Measurements from ENCODE around the gene ATP2C2. TPM values are rescaled to one million over a fixed set of nuclear protein-coding genes. Genes with fewer than 3 reads are reported as not detected.

Gene ATP2C2
- total and polyA plus RNA-seq, 2 donors (not counting 1 experiment from before 2014, with no cell fraction given): not detected

GRCh38 chr16:84458606-84459532, 90.5 kb downstream of the ATP2C2 start:
- intact Hi-C loops (cut with micrococcal nuclease): no loop called here
- Mint-ChIP-seq H3K4me1 (no peaks in the 10 kb centered on the region), H3K27ac (no peak overlapping the region), H3K9me3 (ENCODE audit: insufficient read depth) (no peaks in the 10 kb centered on the region), H3K27me3 (no peaks in the 10 kb centered on the region), H3K4me3 (no peak overlapping the region)
- Histone ChIP-seq H2AFZ (ENCODE audit: insufficient read depth, low read depth, low read length, poor library complexity, severe bottlenecking) (no peak overlapping the region), H3K36me3 (replicated peaks in 1 of 2; ENCODE audit: control extremely low read depth in 1 of 2, control insufficient read depth in 1 of 2, extremely low read depth in 1 of 2, insufficient read depth in 2 of 2, low read length in 1 of 2) (no peaks in the 10 kb centered on the region), H4K20me1 (ENCODE audit: control insufficient read depth, insufficient read depth, low read length, poor library complexity, severe bottlenecking) (no peaks in the 10 kb centered on the region), H3K27me3 (replicated peaks in 1 of 4; ENCODE audit: control extremely low read depth in 1 of 4, control insufficient read depth in 3 of 4, insufficient read depth in 4 of 4, low read length in 3 of 4) (no peaks in the 10 kb centered on the region), H3K79me2 (ENCODE audit: control insufficient read depth, insufficient read depth, low read length) (no peaks in the 10 kb centered on the region), H3K9ac (ENCODE audit: low read length) (no peak overlapping the region), H3K4me3 (ENCODE audit: control extremely low read depth in 1 of 5, extremely low read depth in 1 of 5, insufficient read depth in 1 of 5, low read depth in 2 of 5, low read length in 4 of 5) (no peak overlapping the region), H3K27ac (ENCODE audit: low read length in 2 of 2) (no peak overlapping the region), H3K4me1 (ENCODE audit: control insufficient read depth in 2 of 2, insufficient read depth in 2 of 2, low read length in 2 of 2) (no peaks in the 10 kb centered on the region), H3K9me3 (ENCODE audit: control extremely low read depth in 1 of 3, control insufficient read depth in 2 of 3, insufficient read depth in 1 of 3, low read length in 2 of 3) (peaks cover 0 to 6% (median 0%) of the 10 kb centered on the region in 3 donors), H3K4me2 (replicated peaks; ENCODE audit: low read depth, low read length, poor library complexity, severe bottlenecking) (no peak overlapping the region)
- DNase-seq (no peak), ATAC-seq (ENCODE audit: low read depth) (no peak)
- 96% methylated on average over 34 of the region's 38 CpGs for WGBS (ENCODE audit: insufficient coverage)
- no peak for TF ChIP-seq EZH2 (IDR thresholded peaks at IDR 0.05; ENCODE audit: borderline replicate concordance, insufficient read depth, low read depth, low read length, poor library complexity, severe bottlenecking)
- TF ChIP-seq CTCF (IDR thresholded peaks at IDR 0.05): no peak
- ChIA-PET POLR2A (no interaction called here), CTCF (no interaction called here)

- Mint-ChIP-seq H3K27me3 (no peaks in the 10 kb centered on the region), H3K9me3 (ENCODE audit: insufficient read depth) (no peaks in the 10 kb centered on the region), H3K4me3 (no peak overlapping the region), H3K4me1 (no peaks in the 10 kb centered on the region), H3K27ac (no peak overlapping the region)
- intact Hi-C loops (cut with micrococcal nuclease): no loop called here
- ChIA-PET POLR2A (no interaction called here), CTCF (no interaction called here)
- Histone ChIP-seq H3K4me3 (ENCODE audit: control extremely low read depth in 1 of 5, extremely low read depth in 1 of 5, insufficient read depth in 1 of 5, low read depth in 2 of 5, low read length in 4 of 5) (no peak overlapping the region), H3K9me3 (ENCODE audit: control extremely low read depth in 1 of 3, control insufficient read depth in 2 of 3, insufficient read depth in 1 of 3, low read length in 2 of 3) (peaks cover 0 to 6% (median 0%) of the 10 kb centered on the region in 3 donors), H3K27me3 (replicated peaks in 1 of 4; ENCODE audit: control extremely low read depth in 1 of 4, control insufficient read depth in 3 of 4, insufficient read depth in 4 of 4, low read length in 3 of 4) (no peaks in the 10 kb centered on the region), H4K20me1 (ENCODE audit: control insufficient read depth, insufficient read depth, low read length, poor library complexity, severe bottlenecking) (no peaks in the 10 kb centered on the region), H3K27ac (ENCODE audit: low read length in 2 of 2) (no peak overlapping the region), H3K9ac (ENCODE audit: low read length) (no peak overlapping the region), H3K79me2 (ENCODE audit: control insufficient read depth, insufficient read depth, low read length) (no peaks in the 10 kb centered on the region), H3K4me2 (replicated peaks; ENCODE audit: low read depth, low read length, poor library complexity, severe bottlenecking) (no peak overlapping the region), H3K4me1 (ENCODE audit: control insufficient read depth in 2 of 2, insufficient read depth in 2 of 2, low read length in 2 of 2) (no peaks in the 10 kb centered on the region), H3K36me3 (replicated peaks in 1 of 2; ENCODE audit: control extremely low read depth in 1 of 2, control insufficient read depth in 1 of 2, extremely low read depth in 1 of 2, insufficient read depth in 2 of 2, low read length in 1 of 2) (no peaks in the 10 kb centered on the region), H2AFZ (ENCODE audit: insufficient read depth, low read depth, low read length, poor library complexity, severe bottlenecking) (no peak overlapping the region)
- no peak for DNase-seq
- ATAC-seq (ENCODE audit: low read depth): no peak
- no peak for TF ChIP-seq CTCF (IDR thresholded peaks at IDR 0.05)
- no peak for TF ChIP-seq EZH2 (IDR thresholded peaks at IDR 0.05; ENCODE audit: borderline replicate concordance, insufficient read depth, low read depth, low read length, poor library complexity, severe bottlenecking)
- 100% methylated on average over 1 of the region's 2 CpGs for WGBS (ENCODE audit: insufficient coverage)
Observed at GRCh38 chr16:84459533-84459894, 91.2 kb downstream of the ATP2C2 start.

Measured in B cell (primary cell).